ENCODE measurements around the gene ERC2. TPM values are rescaled to one million over a fixed set of nuclear protein-coding genes. Genes with fewer than 3 reads are reported as not detected.

Gene ERC2
- polyA plus RNA-seq, 1 experiment = 0.07 TPM

- H3K27ac ChIP-seq (ENCODE audit: low read depth, low read length) = no peak overlapping the region
- no peak overlapping the region for H3K4me3 ChIP-seq (ENCODE audit: low read depth, low read length)
- ChIA-PET POLR2A (no interaction called here), CTCF (no interaction called here)
- no peak for DNase-seq (ENCODE audit: low read depth, low spot score)
- TF ChIP-seq CTCF (IDR thresholded peaks at IDR 0.05; ENCODE audit: low read depth, low read length) = no peak
- H3K9me3 ChIP-seq (ENCODE audit: control insufficient read depth, insufficient read depth, low read length) = no peaks in the 10 kb centered on the region
- no peaks in the 10 kb centered on the region for H3K27me3 ChIP-seq (ENCODE audit: control insufficient read depth, insufficient read depth, low read length)
Measured at GRCh38 chr3:56197259-56197965, 270.9 kb downstream of the ERC2 start.

- H3K27me3 ChIP-seq (ENCODE audit: control insufficient read depth, insufficient read depth, low read length) = no peaks in the 10 kb centered on the region
- H3K27ac ChIP-seq (ENCODE audit: low read depth, low read length) = no peak overlapping the region
- no peak for TF ChIP-seq CTCF (IDR thresholded peaks at IDR 0.05; ENCODE audit: low read depth, low read length)
- CTCF ChIA-PET = no interaction called here
- no peak overlapping the region for H3K4me3 ChIP-seq (ENCODE audit: low read depth, low read length)
- POLR2A ChIA-PET = no interaction called here
- H3K9me3 ChIP-seq (ENCODE audit: control insufficient read depth, insufficient read depth, low read length) = no peaks in the 10 kb centered on the region
- DNase-seq (ENCODE audit: low read depth, low spot score) = no peak
Measured at GRCh38 chr3:56196700-56197099, 271.6 kb downstream of the ERC2 start.

DNA sequence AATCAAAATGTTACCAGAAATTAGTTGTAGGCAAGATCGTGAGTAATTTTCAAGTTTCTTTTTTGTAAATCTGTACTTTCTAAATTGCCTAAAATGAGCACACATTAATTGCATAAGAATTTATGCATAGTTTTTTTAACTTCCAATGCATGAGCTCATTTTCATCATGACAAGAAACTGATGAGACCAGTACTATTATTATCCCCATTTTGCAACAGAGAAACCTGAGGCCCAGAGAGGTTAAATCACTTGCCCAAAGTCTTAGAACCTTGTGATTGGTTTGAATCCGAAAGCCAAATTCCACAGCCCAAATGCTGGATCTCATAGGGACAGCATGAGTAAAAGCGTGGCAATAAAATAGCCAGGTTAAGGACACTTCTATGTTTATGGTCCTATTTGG lies 274.7 kb downstream of the ERC2 start:
- no peaks in the 10 kb centered on the region for H3K27me3 ChIP-seq (ENCODE audit: control insufficient read depth, insufficient read depth, low read length)
- TF ChIP-seq CTCF (IDR thresholded peaks at IDR 0.05; ENCODE audit: low read depth, low read length) = no peak
- ChIA-PET POLR2A (no interaction called here), CTCF (no interaction called here)
- H3K4me3 ChIP-seq (ENCODE audit: low read depth, low read length) = no peak overlapping the region
- DNase-seq (ENCODE audit: low read depth, low spot score) = no peak
- no peak overlapping the region for H3K27ac ChIP-seq (ENCODE audit: low read depth, low read length)
- H3K9me3 ChIP-seq (ENCODE audit: control insufficient read depth, insufficient read depth, low read length) = no peaks in the 10 kb centered on the region

DNA sequence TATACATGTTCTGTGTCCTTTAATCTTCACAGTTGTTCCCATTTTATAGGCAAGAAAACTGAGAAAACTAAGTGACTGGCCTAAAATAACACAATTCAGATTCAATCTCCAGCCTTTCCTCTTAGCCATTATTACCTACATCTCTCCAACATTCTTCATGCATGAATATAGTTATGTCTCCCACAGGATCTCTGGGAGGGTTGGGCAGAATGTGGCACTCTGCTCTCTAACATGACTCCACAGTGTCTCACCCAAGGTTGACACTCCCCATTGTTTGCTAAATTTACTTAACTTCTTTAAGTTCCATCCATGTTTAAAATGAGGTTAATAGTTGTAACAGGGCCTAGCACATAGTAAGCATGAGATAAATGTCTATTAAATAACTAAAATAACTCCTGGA lies 276.3 kb downstream of the ERC2 start:
- no peak overlapping the region for H3K27ac ChIP-seq (ENCODE audit: low read depth, low read length)
- POLR2A ChIA-PET = no interaction called here
- TF ChIP-seq CTCF (IDR thresholded peaks at IDR 0.05; ENCODE audit: low read depth, low read length) = no peak
- no peaks in the 10 kb centered on the region for H3K9me3 ChIP-seq (ENCODE audit: control insufficient read depth, insufficient read depth, low read length)
- no peaks in the 10 kb centered on the region for H3K27me3 ChIP-seq (ENCODE audit: control insufficient read depth, insufficient read depth, low read length)
- no peak for DNase-seq (ENCODE audit: low read depth, low spot score)
- CTCF ChIA-PET = no interaction called here
- H3K4me3 ChIP-seq (ENCODE audit: low read depth, low read length) = no peak overlapping the region

- H3K27me3 ChIP-seq (ENCODE audit: control insufficient read depth, insufficient read depth, low read length) = no peaks in the 10 kb centered on the region
- ChIA-PET POLR2A (no interaction called here), CTCF (no interaction called here)
- H3K9me3 ChIP-seq (ENCODE audit: control insufficient read depth, insufficient read depth, low read length) = no peaks in the 10 kb centered on the region
- H3K27ac ChIP-seq (ENCODE audit: low read depth, low read length) = no peak overlapping the region
- no peak for DNase-seq (ENCODE audit: low read depth, low spot score)
- no peak for TF ChIP-seq CTCF (IDR thresholded peaks at IDR 0.05; ENCODE audit: low read depth, low read length)
- no peak overlapping the region for H3K4me3 ChIP-seq (ENCODE audit: low read depth, low read length)
Measured at GRCh38 chr3:56190771-56191305, 277.4 kb downstream of the ERC2 start.
